Measurements from ENCODE around the gene REXO4. TPM values are rescaled to one million over a fixed set of nuclear protein-coding genes. Genes with fewer than 3 reads are reported as not detected.

REXO4 gene
- total and polyA plus RNA-seq, 7 donors = 13.2 to 25.9 (median 18.3) TPM

GRCh38 chr9:133445293-133445969 lies 27.6 kb upstream of the REXO4 start:
- no peak for DNase-seq
- H3K4me3 ChIP-seq = no peak overlapping the region
- intact Hi-C loops (cut with DNase I) = no loop called here
- no peaks in the 10 kb centered on the region for H3K36me3 ChIP-seq
- TF ChIP-seq POLR2A (IDR thresholded peaks at IDR 0.05) (no peak), CTCF (IDR thresholded peaks at IDR 0.05) (no peak), EP300 (IDR thresholded peaks at IDR 0.05) (no peak), POLR2AphosphoS5 (IDR thresholded peaks at IDR 0.05) (no peak)
- no peaks in the 10 kb centered on the region for H3K9me3 ChIP-seq
- no peak overlapping the region for H3K27ac ChIP-seq
- 83 to 86% methylated on average over 23 of the region's 23 CpGs for WGBS, 2 donors
- H3K4me1 ChIP-seq = no peaks in the 10 kb centered on the region
- no peaks in the 10 kb centered on the region for H3K27me3 ChIP-seq

- intact Hi-C loops (cut with DNase I) = no loop called here
- no peaks in the 10 kb centered on the region for H3K4me1 ChIP-seq
- H3K4me3 ChIP-seq = no peak overlapping the region
- H3K36me3 ChIP-seq = no peaks in the 10 kb centered on the region
- no peaks in the 10 kb centered on the region for H3K27me3 ChIP-seq
- WGBS, 2 donors = 86 to 87% methylated on average over 8 of the region's 8 CpGs
- H3K27ac ChIP-seq = no peak overlapping the region
- TF ChIP-seq POLR2AphosphoS5 (IDR thresholded peaks at IDR 0.05) = no peak
- TF ChIP-seq EP300 (IDR thresholded peaks at IDR 0.05) = no peak
- DNase-seq = no peak
- H3K9me3 ChIP-seq = no peaks in the 10 kb centered on the region
Measured at GRCh38 chr9:133443982-133444381, 26.2 kb upstream of the REXO4 start.

GRCh38 chr9:133443248-133443647 lies 25.4 kb upstream of the REXO4 start:
- Histone ChIP-seq H3K9me3 (no peaks in the 10 kb centered on the region), H3K27ac (no peak overlapping the region), H3K36me3 (no peaks in the 10 kb centered on the region), H3K27me3 (no peaks in the 10 kb centered on the region), H3K4me1 (no peaks in the 10 kb centered on the region), H3K4me3 (no peak overlapping the region)
- whole genome bisulfite sequencing, 2 donors = 94 to 95% methylated on average over 15 of the region's 15 CpGs
- DNase-seq = no peak
- TF ChIP-seq EP300 (IDR thresholded peaks at IDR 0.05) = no peak
- TF ChIP-seq POLR2AphosphoS5 (IDR thresholded peaks at IDR 0.05) = no peak
- intact Hi-C loops (cut with DNase I) = no loop called here

- no peaks in the 10 kb centered on the region for H3K9me3 ChIP-seq
Measured at GRCh38 chr9:133441571-133441970, 23.8 kb upstream of the REXO4 start.

GRCh38 chr9:133440874-133441273 lies 23.1 kb upstream of the REXO4 start:
- H3K27ac ChIP-seq = no peak overlapping the region
- H3K4me1 ChIP-seq = no peaks in the 10 kb centered on the region
- H3K27me3 ChIP-seq = no peaks in the 10 kb centered on the region
- TF ChIP-seq POLR2A (IDR thresholded peaks at IDR 0.05) (no peak), POLR2AphosphoS5 (IDR thresholded peaks at IDR 0.05) (no peak)
- no peaks in the 10 kb centered on the region for H3K9me3 ChIP-seq
- WGBS, 2 donors = 79 to 95% methylated on average over 12 of the region's 12 CpGs
- intact Hi-C loops (cut with DNase I) = no loop called here
- DNase-seq = no peak
- no peak overlapping the region for H3K4me3 ChIP-seq
- H3K36me3 ChIP-seq = no peaks in the 10 kb centered on the region

More at GRCh38 chr9:133441571-133441970, 23.8 kb upstream of the REXO4 start:
- Histone ChIP-seq H3K4me1 (no peaks in the 10 kb centered on the region), H3K36me3 (no peaks in the 10 kb centered on the region), H3K27ac (no peak overlapping the region), H3K4me3 (no peak overlapping the region), H3K27me3 (no peaks in the 10 kb centered on the region)
- intact Hi-C loops (cut with DNase I) = no loop called here
- no peak for DNase-seq
- TF ChIP-seq POLR2A (IDR thresholded peaks at IDR 0.05) = no peak
- no peak for TF ChIP-seq EP300 (IDR thresholded peaks at IDR 0.05)
- TF ChIP-seq POLR2AphosphoS5 (IDR thresholded peaks at IDR 0.05) = no peak
- no peak for TF ChIP-seq CTCF (IDR thresholded peaks at IDR 0.05)
- 66 to 85% methylated on average over 5 of the region's 5 CpGs for WGBS, 2 donors

- Histone ChIP-seq H3K9me3 (no peaks in the 10 kb centered on the region), H3K4me1 (no peaks in the 10 kb centered on the region), H3K4me3 (no peak overlapping the region), H3K27me3 (no peaks in the 10 kb centered on the region), H3K36me3 (no peaks in the 10 kb centered on the region), H3K27ac (no peak overlapping the region)
- intact Hi-C loops (cut with DNase I) = no loop called here
- 69 to 78% methylated on average over 4 of the region's 4 CpGs for WGBS, 2 donors
- TF ChIP-seq POLR2A (IDR thresholded peaks at IDR 0.05) = no peak
- DNase-seq = no peak
Measured at GRCh38 chr9:133439337-133439736, 21.5 kb upstream of the REXO4 start.

All from sigmoid colon (tissue), 7 donors.